HG03575 (cell line): ENCODE results near the gene KCND3.
A peak's percentile ranks its signal among the peaks of the same experiment; 100 is the strongest.

Experiments used
- ATAC-seq: cut with Tn5 transposase; IDR thresholded peaks from one replicate; pipeline ENCODE4 v1.9.1; 2021; ENCODE audit not compliant: unreplicated experiment, insufficient number of reproducible peaks, low FRiP score; ENCODE audit errors: extremely low read depth

KCND3 gene

DNA sequence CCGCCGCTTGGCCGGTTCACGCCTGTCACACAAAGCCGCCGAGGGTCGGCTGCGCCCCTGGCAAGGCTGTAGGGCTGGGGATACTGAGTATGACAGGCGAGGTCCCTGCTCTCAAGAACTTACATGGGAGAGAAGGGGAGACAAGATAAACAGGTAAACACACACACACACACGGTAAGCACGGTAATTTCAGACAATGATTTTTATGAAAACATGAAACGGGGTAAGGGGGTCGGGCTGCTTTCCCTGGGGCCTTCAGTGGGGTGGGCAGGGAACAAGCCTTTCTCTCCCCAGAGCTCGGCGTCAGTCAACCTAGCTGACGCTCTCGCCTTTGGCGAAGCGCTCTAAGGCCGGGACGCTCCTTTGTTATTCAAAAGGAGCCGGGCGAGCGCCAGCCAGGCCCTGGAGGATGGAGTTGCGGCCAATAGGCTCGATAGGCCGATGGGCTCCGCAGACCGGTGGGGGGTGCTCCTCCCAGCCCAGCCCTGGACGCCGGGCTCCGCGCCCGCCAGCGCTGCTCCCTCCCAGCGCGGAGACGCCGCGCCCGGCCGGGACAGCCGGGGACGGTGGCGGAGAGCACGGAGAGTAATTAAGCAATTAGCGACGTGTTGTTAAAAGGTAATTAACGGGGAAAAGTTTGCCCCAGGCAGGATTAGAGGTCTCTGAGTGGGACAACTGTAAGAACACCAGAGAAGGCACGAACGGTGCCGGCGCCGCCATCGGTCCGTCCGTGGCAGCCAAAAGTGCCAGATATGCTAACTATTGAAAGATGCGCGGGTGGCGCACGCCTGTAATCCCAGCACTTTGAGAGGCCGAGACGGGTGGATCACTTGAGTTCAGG, 249.3 kb downstream of the KCND3 start:
- ATAC-seq = no peak

DNA sequence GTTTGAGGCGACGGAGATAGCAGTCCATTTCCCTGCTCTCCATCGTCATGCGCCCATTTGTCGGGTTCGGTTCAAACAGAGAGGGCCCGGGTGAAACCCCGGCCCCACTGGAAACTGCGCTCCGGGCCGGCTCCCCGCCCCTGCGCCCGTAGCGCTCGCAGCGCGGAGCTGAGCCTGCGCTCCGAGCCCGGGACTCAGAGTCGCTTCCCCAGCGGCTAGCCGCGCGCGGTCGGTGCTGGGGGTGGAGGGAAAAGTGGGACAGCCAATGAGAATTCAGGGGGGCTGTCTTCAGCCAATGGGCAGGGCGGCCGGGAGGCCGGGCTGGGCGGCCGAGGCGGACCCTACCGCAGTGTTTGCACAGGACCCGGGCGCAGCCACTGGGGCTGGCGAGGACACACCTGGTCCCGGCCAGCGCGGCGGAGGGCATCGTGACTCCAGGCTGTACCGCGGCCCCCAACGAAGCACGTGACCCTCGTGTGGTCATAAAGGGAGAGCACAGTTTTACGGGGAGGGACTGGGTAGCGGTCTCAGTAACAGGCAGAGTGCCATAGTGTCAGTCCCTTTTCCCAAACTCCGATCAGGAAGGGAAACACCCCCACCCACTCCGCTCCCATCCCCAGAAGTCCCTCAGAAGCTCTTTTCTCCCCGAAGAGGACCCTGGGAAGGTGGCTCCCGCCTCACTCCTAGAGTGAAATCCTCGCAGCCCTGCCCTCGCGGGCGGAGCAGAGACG, 250.1 kb downstream of the KCND3 start, which contains the start of gene INKA2:
Gene INKA2 (minus strand): TSS at position 202 of the 731 bp plus-strand sequence. CDS start 153 bp downstream, at position 49.
- peak; percentile 61 for ATAC-seq

- peak; percentile 12 for ATAC-seq
Measured at GRCh38 chr1:111738436-111739193, 250.9 kb downstream of the KCND3 start.

- ATAC-seq = no peak
Measured at GRCh38 chr1:111738133-111738435, 251.4 kb downstream of the KCND3 start.

- ATAC-seq = no peak
Measured at GRCh38 chr1:111737216-111738132, 252.0 kb downstream of the KCND3 start.

GRCh38 chr1:111736548-111737215, 252.8 kb downstream of the KCND3 start:
- ATAC-seq = no peak

DNA sequence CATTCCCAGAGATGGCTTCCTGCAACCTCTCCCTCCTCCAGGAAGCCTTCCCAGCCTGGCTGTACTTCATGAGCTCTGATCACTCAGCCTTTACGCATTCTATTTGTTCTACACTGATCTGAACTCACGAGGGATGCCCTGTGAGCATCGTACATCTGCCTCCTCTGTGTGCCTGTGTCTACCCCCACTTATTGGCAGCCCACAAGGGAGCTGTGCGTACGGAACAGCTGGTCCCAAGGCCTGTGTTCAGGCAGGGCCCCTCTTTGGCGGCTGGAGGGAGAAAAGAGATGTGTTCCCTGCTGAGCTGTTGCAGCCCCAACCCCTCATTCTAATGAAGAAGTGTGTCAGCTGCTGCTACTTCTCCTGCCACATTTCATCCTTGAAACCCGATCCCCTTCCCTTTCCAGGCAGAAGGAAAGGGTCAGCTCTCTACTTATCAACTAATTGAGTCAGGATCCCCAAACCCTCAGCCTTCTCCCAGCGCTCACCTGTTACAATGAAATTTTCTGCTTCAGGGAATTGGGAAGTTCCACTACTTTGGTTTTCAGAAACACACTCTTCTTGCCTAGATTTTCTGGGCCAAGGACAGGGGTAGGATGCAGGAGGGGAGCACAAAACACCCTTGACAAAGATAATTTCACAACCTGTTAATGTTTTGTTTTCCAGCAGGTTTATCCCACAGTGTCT, 253.5 kb downstream of the KCND3 start:
- no peak for ATAC-seq

GRCh38 chr1:111735321-111735720, 254.1 kb downstream of the KCND3 start:
- ATAC-seq = no peak

DNA sequence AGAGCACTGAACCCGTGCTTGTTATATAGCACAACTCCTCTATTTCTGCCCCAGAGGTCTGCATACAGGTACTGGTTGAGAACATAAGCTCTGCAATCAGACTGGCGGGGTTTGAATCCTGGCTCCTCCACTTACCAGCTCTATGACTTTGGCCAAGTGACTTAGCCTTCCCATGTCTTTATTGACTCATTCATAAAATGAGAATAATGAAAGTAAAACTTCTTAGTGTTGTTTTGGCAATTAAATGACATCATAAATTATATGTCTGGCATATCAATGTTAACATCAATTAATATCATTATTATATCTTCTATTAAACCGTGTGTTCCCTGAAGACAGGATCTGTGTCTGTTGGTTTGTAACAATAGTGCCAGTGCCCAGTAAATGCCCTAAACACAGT, 254.6 kb downstream of the KCND3 start:
- ATAC-seq = no peak

DNA sequence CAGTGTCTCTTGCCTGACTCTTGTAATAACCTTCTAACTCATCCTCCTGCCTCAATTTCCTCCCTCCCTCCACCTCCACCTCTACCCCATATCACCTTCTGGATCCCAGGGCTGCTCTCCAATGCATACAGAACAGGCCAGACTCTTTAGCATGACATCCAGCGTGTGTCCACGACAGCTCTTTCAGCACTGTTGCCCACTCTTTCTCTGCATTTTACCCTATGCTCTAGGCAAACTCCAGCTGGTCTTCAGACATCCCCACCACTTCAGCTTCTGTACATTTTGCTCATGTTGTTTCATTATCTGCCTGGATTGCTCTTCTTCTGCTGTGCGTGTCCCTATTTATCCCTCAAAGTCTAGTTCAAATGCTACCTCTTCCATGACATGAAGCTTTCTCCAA, 255.0 kb downstream of the KCND3 start:
- ATAC-seq = no peak

DNA sequence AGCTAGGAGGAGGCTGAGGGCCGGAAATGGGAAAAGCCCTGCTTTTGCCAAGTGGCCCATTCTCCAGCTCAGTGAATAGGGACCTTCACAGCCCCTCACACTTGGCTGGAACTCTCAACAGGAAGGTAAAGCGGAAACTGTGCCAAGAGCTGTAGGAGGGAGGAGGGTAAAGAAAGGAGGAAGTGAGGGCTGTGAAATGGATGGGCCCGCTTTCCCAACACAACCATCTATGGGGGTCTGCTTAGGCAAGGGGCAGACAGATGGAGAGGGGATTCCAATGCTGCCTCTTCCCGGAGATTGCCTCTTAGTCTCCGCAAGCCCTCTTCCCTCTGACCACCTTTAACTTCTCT, 255.5 kb downstream of the KCND3 start:
- ATAC-seq = no peak

GRCh38 chr1:111733183-111733991, 256.1 kb downstream of the KCND3 start:
- no peak for ATAC-seq

- ATAC-seq = no peak
Measured at GRCh38 chr1:111732718-111733117, 256.8 kb downstream of the KCND3 start.

DNA sequence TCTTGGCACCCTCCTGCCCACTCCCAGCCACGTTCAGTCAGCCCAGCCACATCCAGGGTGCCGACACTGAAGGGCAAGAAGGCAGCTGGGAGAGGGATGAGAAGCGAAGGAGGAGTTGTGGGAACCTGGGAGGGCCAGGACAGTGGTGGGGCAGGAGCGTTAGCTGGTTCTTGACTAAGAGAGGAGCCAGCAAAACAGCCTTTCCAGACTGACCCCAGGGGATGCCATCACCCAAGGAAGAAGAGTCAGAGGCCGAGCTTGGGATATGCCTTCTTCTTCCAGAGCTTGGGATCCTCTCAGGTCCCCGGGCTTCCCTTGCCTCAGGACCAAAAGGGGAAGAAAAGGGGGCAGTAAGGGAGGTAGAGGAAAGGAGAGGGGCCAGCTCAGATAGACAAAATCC, 257.5 kb downstream of the KCND3 start:
- ATAC-seq = no peak

DNA sequence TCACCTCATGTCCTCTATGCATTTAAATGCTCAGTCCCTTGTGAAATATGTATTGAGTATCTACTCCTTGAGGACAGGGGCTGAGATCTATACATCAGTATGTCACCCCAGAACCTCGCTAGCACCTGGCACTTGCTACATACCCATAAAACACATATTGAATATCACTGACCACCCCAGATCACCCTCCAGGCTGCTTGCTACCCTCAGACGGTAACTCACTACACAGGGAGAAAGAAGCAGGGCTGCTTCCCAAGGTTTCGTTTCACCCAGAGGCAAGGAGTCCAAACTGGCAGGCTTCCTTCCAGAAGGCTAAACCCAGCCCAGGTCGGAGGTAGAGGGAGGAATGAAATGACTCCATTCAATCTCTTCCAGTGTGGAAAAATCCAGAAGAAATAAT, 258.8 kb downstream of the KCND3 start:
- no peak for ATAC-seq

GRCh38 chr1:111729946-111730681, 259.4 kb downstream of the KCND3 start:
- ATAC-seq = no peak
